GM18951 (cell line): ENCODE measurements around the gene SOX6.

Experiments
- POLR2A ChIP-seq: IDR thresholded peaks from 4 replicates; pipeline ENCODE4 v1.6.1; 2011; ENCODE audit warnings: mild to moderate bottlenecking; ENCODE audit not compliant: insufficient read length, insufficient read depth; ENCODE audit errors: extremely low read depth
- in situ Hi-C: fragments of 300-500 bp; cut with MboI; formaldehyde crosslinking; loops from one replicate; pipeline ENCODE4 v1.12.0; 2022; ENCODE audit warnings: low sequenced_read_pairs, mixed read lengths, inconsistent platforms; ENCODE audit not compliant: unreplicated experiment

SOX6 gene

DNA sequence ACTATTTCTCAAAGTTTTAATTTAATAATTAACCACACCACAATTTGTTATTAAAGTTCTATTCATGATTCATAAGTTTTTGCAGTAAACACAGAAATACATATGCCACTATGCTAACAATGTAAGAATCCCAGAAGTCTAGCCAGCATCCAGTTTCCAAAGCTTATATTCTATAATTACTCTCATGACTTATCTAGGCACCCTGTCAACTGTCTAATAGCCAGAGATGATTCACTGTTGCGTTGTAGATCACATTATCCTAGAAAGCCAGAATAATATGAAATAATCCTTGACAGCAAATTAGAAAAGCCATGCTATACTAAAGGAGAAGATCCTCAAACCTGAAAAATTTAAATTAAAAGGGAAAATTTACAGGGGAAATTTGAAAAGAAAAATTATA lies 141.0 kb downstream of the SOX6 start:
- in situ Hi-C loops, result no loop called here

GRCh38 chr11:16211407-16211806 lies 144.9 kb downstream of the SOX6 start:
- in situ Hi-C loops, result no loop called here
- TF ChIP-seq POLR2A, result no peak

More for the DNA sequence above, 141.0 kb downstream of the SOX6 start:
- TF ChIP-seq POLR2A, result no peak

GRCh38 chr11:16204261-16204660 lies 152.1 kb downstream of the SOX6 start:
- TF ChIP-seq POLR2A, result no peak
- in situ Hi-C loops, result no loop called here

DNA sequence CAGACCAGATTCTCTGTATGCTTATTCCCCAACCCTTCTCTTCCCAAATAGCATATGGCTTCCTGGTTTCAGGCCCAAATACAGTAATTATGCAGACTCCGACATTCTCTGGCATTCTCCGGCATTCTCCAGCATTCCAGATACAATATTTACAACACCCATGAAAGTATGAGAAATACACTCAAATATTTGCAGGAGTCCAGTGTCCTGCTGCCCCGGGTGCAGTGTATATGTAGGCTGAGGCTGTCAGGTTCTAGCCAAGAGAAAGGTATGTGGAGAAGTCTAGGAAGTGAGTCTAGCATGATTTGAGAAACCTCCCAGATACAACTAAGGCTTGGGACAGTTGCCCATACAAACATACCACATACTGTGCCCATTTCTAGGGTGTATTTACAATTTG lies 160.7 kb downstream of the SOX6 start:
- in situ Hi-C loops, result no loop called here

DNA sequence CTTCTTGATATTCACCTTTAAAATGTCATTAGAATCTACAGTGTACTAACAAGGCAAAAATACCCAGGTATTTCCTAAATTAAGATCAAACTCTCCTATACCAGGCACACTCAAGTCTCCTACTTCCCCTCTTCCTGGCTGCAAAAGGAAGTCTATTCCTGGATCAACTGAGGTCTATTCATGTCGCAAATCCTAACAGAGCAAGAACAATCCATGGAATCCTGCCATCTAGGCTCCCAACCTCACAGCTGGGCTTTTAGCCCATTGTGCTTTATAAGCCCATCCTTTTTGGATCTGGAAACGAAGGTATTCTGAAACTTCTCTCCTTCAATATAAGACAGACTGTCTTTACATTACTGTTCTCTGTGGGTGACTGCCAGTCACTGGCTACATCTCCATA lies 161.8 kb downstream of the SOX6 start:
- in situ Hi-C loops, result no loop called here
- TF ChIP-seq POLR2A, result no peak

More for the DNA sequence above, 160.7 kb downstream of the SOX6 start:
- no peak for TF ChIP-seq POLR2A

DNA sequence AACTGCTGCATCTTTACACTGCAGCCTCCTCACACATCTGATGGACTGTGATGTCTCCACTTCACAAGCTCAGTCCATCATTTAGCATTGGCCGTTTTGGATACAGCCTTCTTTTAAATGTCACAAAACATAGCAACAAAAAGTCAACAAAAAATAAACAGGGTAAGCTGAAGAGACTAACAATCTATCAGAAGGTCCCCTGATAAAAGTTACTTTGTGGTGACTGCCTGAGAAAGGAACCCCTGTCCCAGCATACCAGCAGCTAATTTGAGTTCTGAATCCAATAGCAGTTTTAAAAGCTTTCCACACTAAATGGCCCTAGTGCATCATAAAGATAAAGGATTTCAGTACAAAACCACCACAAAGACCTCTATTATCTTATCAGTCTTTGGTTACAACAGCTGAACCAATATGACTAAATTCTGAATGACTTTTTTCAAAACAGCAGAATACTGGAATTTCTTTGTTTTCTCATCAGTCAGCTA lies 162.4 kb downstream of the SOX6 start:
- in situ Hi-C loops, result no loop called here
- TF ChIP-seq POLR2A, result no peak

GRCh38 chr11:16191868-16192240 lies 164.5 kb downstream of the SOX6 start:
- TF ChIP-seq POLR2A, result no peak
- in situ Hi-C loops, result no loop called here

GRCh38 chr11:16191212-16191867 lies 165.0 kb downstream of the SOX6 start:
- in situ Hi-C loops, result no loop called here

GRCh38 chr11:16186680-16187079 lies 169.7 kb downstream of the SOX6 start:
- no peak for TF ChIP-seq POLR2A
- in situ Hi-C loops, result no loop called here

More at GRCh38 chr11:16191212-16191867, 165.0 kb downstream of the SOX6 start:
- TF ChIP-seq POLR2A, result no peak

- TF ChIP-seq POLR2A, result no peak
Observed at GRCh38 chr11:16185042-16185441, 171.3 kb downstream of the SOX6 start.

DNA sequence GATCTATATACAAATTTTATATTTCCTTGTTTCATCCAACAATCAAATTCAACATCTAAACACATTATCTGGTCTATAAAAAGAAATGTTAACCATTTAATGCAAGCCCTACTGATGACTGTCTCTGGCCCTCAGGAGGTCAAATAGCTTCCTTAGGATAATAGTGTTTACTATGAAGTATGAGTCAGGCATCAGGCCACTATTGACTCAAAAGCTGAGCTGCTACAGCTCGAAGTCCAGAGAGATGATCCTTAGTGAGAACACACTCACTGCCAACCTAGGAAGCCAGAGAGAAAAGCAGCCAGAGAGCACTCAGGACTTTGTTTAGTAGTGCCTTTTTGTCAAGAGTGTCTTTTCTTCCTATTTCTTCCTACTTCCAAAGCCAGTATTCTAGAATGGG lies 171.8 kb downstream of the SOX6 start:
- no peak for TF ChIP-seq POLR2A
- in situ Hi-C loops, result no loop called here

More at GRCh38 chr11:16185042-16185441, 171.3 kb downstream of the SOX6 start:
- in situ Hi-C loops, result no loop called here

- no peak for TF ChIP-seq POLR2A
- in situ Hi-C loops, result no loop called here
Observed at GRCh38 chr11:16182553-16182952, 173.8 kb downstream of the SOX6 start.

GRCh38 chr11:16180868-16181267 lies 175.5 kb downstream of the SOX6 start:
- TF ChIP-seq POLR2A, result no peak

DNA sequence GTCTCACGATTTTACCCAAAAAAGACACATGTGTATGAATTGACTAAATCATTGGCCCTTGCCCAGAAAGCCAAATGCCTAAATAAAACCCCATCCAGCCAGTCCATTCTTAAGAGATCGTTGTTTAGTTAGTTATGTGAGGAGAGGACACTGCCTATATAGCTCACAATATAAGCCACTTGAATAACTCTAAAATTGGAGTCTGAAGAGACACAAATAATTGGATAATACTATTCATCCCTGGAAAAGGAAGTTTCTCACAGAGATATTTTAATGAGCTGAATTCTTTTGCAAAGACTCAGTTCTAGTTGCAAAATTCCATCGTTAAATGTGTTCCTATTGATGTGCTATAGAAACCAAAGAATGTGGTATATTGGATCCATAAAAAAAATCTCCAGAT lies 176.7 kb downstream of the SOX6 start:
- in situ Hi-C loops, result no loop called here
- no peak for TF ChIP-seq POLR2A

More at GRCh38 chr11:16180868-16181267, 175.5 kb downstream of the SOX6 start:
- in situ Hi-C loops, result no loop called here
